HG03139 (cell line): Measurements from ENCODE around the gene CUX1.

ENCODE experiments used
- ATAC-seq: cut with Tn5 transposase; IDR thresholded peaks from one replicate; pipeline ENCODE4 v1.9.1; 2021; ENCODE audit not compliant: unreplicated experiment

The CUX1 gene

GRCh38 chr7:102197599-102197998 lies 380.2 kb downstream of the CUX1 start:
- ATAC-seq, result no peak

DNA sequence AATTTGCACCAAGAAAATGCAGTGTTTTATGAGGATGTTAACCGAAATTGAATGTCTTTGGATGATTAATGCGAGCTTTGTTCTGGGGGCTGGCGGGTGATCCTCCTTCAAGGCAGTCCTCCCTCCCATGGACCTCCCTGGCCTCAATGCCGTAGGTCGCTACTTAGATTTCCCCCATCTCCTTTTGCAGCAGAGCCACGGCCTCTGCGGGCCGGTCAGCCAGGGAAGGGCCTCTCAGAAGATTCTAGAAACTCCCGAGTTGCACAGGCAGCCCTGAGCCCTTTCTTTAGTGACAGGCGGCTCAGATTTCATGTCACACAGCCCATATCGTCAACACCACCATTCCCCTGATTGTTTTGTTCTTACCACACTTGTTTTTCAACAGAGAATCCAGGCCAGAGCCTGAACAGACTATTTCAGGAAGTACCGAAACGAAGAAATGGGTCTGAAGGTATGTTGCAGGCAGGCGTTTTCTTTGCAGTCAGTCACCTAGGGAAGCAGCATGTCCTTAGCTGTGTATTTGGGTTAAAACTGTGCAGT lies 381.1 kb downstream of the CUX1 start:
- no peak for ATAC-seq

DNA sequence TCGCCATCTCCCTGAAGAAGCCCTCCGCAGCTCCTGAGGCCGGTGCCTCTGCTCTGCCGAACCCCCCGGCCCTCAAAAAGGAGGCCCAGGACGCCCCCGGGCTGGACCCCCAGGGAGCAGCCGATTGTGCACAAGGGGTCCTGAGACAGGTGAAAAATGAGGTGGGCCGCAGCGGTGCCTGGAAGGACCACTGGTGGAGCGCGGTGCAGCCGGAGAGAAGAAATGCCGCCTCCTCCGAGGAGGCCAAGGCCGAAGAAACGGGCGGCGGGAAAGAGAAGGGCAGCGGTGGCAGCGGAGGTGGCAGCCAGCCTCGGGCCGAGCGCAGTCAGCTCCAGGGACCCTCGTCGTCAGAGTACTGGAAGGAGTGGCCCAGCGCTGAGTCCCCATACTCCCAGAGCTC lies 384.1 kb downstream of the CUX1 start:
- ATAC-seq, result no peak

- ATAC-seq, result no peak
Measured at GRCh38 chr7:102202556-102202955, 385.1 kb downstream of the CUX1 start.

DNA sequence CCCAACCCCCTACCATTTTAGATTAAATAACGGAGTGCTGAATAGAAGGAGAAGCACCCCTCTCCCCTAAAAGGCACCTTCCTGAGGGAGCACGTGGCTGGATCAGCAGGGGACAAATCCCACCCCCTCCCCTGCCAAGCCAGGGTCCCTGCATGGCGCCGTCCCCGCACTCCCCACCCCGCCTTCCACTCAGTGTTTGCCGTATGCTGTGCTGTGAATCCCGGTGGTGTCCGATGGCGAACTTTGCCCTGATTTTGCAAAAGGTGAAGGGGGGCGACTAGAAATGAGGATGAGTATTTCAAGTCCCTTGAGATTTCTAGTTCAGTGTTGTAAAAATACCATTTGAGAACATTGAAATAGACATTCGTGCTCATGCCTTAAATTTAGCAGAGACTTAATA lies 385.8 kb downstream of the CUX1 start:
- ATAC-seq, result no peak

DNA sequence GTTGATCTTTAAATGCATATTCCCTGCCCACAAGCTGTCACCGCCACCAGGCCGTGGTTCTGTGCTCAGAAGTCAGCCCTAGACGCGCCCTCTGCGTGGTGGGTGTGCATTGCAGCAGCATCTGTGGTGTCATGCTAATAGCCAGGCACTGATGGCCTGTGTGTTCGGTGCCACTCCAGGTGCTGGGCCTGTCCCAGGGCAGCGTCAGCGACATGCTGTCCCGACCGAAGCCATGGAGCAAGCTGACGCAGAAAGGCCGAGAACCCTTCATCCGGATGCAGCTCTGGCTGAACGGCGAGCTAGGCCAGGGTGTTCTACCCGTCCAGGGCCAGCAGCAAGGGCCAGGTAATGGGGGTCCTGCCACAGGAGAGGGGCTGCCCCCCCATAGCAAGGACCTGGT lies 386.8 kb downstream of the CUX1 start:
- ATAC-seq, result no peak

GRCh38 chr7:102205915-102206314 lies 388.5 kb downstream of the CUX1 start:
- ATAC-seq, result no peak

GRCh38 chr7:102208826-102209225 lies 391.4 kb downstream of the CUX1 start:
- ATAC-seq, result no peak

GRCh38 chr7:102210787-102211186 lies 393.4 kb downstream of the CUX1 start:
- ATAC-seq, result no peak

DNA sequence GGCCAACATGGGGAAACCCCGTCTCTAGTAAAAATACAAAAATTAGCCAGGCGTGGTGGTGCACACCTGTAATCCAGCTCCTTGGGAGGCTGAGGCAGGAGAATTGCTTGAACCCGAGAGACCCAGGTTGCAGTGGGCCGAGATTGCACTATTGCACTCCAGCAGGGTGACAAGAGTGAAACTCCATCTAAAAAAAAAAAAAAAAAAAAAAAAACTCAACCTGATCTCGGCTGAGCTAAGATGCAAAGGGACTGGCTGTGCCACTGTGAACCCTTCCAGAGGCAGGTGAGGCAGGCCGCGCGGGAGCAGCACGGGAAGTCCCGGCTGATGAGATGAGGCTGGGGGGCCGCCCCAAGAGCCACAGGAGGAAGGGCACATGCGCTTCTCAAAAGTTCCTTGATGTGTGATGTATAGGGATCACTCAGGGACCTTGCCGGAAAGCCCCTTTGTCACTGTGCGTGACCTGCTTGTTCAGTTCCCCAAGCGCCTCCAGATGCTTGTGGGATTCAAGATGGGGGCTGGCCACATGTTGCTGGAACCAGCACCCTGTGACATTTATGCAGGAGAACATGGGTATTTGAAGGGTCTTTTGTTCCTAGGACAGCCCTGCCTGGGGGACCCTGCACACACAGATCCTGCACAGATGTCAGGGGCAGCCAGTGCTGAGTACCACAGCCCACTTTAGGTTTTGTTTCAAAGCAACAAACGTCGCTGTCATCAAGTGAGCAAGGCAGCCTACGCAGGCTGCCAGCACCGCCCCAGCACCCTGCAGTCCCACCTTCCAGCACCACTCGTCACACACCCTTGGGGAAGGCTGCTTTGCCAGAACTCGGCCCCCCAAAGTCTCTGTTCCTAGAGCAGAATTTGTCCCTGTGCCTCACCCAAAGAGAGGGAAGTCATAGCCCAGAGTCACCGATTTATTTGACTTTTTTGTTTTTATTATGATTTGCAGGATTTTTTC lies 394.4 kb downstream of the CUX1 start:
- no peak for ATAC-seq

DNA sequence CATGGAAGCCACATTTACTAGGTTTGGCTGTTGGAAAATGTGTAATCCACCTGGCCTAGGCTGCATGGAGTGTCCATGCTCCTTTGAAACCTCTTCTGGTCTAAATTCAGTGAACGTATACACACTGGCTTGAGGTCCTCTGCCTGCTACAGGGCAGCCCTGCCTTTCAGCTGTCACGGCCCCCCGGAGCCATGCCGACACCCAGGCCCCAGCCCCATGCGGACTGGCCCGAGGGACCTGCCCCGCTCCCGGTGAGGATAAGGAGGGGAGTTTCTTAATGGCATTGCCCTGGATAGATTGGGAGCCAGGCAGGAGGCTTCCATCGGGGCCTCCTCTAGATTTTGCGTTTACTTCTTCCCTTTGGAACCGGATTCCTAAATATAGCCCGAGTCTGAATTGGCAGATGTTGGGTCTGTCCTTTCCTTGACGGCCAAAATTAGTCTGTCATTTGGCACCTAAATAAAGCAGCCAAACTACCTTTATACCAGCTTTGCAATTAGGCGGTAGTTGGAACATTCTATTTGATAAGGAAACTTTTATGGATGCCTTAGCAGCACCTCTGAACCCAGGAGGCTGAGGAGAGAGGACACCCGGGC lies 397.1 kb downstream of the CUX1 start:
- ATAC-seq, result no peak

DNA sequence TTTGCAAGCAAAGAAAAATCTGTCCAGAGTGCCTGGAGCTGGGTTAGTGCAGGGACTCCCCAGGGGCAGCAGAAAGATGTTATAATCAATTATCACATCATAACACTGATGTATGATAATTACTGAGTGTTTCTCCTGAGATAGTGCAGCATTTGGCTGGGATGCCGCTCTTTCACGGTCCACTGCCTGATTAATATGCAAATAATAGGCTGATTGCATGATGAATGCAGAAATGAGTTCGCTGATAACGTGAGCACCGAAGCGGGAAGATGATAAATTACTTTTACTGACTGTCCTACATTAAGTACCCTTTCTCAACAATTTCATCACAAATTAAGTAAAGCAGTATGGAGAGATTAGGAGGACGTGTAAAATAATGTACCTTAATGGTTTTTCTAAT lies 397.8 kb downstream of the CUX1 start:
- no peak for ATAC-seq

- no peak for ATAC-seq
Measured at GRCh38 chr7:102215711-102216110, 398.3 kb downstream of the CUX1 start.

DNA sequence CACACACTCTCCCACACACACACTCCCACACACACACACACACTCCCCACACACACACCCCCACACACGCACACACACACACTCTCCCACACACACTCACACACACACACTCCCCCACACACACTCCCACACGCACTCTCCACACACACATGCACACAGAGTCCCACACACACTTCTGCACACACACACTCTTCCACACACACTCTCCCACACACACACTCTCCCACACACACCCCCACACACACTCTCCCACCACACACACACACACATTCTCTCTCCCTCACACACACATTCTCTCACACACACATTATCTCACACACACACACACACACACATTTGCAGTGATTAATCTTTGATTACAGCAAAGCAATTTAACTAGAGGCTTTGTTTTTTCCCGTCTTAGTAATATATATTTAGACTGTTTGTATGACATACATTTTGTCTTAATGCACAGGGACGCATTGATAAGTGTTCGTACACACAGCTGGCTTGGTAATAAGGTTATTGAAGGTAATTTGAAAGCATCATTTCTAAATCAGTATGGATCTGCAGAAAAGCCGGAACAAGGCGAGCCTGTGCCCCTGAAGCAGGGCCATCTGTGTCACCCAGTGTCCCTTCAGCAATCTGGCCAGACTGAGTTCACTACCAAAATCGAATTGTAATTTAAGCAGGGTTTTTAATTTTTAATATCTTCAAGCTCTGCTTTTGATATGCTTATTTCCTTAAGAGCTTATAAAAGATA lies 399.3 kb downstream of the CUX1 start:
- ATAC-seq, result no peak

- ATAC-seq, result no peak
Measured at GRCh38 chr7:102220229-102220850, 402.9 kb downstream of the CUX1 start.

- ATAC-seq, result no peak
Measured at GRCh38 chr7:102220960-102221800, 403.8 kb downstream of the CUX1 start.

- no peak for ATAC-seq
Measured at GRCh38 chr7:102221961-102222360, 404.5 kb downstream of the CUX1 start.

DNA sequence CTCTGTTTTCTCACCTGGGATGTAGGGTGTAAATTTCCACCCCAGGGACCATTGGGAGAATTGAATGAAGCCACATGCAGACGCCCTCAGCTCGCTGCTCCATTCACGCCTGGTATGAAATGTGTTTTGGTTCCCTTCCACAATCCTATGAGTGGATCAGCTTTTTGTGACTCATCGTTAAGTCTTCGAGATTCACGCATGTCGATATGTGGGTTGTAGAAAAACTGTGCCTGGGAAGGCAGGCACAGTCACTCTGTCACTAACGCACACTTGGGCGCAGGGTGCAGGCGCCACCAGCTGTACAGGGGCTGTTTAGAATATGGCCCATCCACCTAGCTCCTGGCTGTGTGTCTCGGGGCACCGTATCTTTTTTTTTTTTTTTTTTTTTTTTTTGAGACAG lies 405.0 kb downstream of the CUX1 start:
- ATAC-seq, result no peak

DNA sequence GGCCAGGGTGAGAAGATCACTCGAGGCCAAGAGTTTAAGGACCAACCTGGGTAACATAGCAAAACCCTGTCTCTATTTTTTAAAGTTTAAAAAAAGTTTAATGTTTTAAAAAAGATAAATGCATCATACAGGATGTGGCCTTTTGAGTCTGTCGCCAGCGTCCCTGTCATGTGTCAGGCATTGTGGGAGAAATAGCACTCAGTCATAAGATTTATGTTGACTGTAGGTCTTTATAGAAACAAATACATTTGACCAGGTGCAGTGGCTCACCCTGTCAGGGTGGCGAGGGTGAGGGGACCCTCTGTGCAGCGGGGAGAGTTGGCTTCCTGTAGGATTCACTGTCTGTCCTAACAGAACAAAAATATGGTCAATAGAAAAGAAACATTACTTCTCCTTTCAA lies 405.8 kb downstream of the CUX1 start:
- ATAC-seq, result no peak

DNA sequence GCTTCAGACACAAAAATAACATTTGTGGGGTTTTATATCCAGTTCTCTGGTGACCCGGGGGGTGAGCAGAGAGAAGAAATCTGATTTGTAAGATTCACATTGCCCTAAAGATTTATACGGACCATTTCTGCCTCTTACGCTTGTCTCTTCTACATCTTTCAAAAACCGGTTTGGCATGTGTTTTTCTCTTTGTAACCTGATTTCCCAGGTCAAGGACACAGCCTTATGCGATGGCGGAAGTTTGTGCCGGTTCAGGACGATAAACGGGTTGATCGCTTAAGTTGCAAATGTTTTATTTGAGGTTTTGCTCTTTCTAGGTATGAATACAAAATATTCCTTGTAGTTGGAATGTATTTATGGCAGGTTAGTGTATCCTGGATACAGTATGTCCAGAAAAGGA lies 407.6 kb downstream of the CUX1 start:
- ATAC-seq, result no peak
